Measurements from ENCODE around the gene LYL1.

Gene LYL1

DNA sequence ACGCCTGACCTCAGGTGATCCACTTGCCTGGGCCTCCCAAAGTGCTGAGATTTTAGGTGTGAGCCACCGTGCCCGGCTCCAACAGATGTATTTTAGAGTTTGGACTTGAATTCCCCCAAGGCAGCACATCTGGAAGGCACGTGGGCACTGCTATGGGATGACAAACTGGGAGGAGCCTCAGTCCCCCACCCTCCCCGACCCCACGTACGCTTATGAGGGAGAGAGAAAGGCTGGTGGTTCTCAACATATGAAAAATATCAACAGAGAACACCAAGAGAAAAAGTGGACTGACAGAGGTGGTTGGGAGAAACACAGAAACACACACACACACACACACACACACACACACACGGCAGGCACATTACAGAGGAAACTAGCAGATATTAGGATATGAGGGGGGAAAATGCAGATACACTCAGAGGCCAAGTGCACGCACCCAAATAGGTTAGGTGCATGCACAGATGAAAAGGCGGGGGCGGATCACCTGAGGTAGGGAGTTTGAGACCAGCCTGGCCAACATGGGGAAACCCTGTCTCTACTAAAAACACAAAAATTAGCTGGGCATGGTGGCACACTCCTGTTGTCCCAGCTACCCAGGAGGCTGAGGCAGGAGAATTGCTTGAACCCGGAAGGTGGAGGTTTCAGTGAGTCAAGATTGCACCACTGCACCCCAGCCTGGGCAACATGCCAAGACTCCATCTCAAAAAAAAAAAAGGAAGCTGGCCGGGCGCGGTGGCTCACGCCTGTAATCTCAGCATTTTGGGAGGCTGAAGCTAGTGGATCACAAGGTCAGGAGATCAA is 44.3 kb upstream of the LYL1 start:
- TF ChIP-seq, protein P1, sequence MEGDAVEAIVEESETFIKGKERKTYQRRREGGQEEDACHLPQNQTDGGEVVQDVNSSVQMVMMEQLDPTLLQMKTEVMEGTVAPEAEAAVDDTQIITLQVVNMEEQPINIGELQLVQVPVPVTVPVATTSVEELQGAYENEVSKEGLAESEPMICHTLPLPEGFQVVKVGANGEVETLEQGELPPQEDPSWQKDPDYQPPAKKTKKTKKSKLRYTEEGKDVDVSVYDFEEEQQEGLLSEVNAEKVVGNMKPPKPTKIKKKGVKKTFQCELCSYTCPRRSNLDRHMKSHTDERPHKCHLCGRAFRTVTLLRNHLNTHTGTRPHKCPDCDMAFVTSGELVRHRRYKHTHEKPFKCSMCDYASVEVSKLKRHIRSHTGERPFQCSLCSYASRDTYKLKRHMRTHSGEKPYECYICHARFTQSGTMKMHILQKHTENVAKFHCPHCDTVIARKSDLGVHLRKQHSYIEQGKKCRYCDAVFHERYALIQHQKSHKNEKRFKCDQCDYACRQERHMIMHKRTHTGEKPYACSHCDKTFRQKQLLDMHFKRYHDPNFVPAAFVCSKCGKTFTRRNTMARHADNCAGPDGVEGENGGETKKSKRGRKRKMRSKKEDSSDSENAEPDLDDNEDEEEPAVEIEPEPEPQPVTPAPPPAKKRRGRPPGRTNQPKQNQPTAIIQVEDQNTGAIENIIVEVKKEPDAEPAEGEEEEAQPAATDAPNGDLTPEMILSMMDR (conservative IDR thresholded peaks at IDR 0.05): no peak
- TF ChIP-seq ZFX (IDR thresholded peaks at IDR 0.05): no peak

DNA sequence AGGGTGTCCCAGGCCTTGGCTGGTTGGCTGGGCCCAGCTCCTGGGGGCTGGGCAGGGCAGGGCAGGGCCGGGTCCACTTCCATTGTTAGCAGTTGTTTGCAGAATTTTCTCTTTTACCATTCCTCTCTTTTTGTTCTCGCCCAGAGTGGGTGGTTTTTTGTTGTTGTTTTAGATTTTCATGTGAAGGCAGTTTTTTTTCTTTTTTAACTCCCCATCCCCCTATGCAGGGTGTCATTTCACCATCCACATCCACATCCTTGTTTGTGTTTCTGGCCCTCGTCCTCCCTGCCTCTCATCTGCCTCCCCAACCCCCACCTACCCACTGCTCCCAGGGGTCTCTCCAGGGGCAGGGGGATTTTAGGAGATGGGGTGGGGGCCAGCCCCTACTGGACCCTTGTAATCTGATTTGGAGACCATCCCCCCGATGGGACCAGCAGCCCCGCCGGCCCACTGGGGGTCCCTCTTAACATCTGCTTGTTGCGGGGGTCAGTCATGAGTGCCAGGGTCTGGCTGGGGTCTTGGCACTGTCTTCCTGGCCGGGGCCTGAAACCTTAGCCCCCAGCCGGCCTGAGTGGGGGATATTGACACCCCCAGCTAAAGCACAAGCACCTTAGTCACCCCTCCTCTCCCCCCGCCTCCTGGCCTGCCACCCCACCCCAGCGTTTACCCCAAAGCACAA is 37.1 kb upstream of the LYL1 start:
- no peak for TF ChIP-seq ZFX (IDR thresholded peaks at IDR 0.05)
- TF ChIP-seq, protein P1 (conservative IDR thresholded peaks at IDR 0.05): no peak
- H3K27ac ChIP-seq: no peak overlapping the region

More for the DNA sequence above, 44.3 kb upstream of the LYL1 start:
- H3K27ac ChIP-seq: no peak overlapping the region

DNA sequence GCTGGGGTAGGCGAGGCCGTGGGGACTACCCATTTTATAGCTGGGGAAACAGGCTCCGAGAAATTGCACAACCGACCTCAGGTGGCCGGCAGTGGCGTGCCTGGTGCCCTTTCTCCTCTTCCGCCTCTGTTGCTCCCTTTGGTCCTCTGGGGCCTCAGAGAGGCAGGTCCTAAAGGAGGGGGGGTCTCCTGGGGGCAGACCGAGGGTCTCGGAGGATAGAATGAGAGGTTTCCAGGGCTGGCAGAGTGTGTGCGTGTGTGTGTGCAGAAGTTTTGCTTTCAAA is 36.2 kb upstream of the LYL1 start:
- TF ChIP-seq, protein P1 (conservative IDR thresholded peaks at IDR 0.05): no peak
- no peak for TF ChIP-seq ZFX (IDR thresholded peaks at IDR 0.05)

DNA sequence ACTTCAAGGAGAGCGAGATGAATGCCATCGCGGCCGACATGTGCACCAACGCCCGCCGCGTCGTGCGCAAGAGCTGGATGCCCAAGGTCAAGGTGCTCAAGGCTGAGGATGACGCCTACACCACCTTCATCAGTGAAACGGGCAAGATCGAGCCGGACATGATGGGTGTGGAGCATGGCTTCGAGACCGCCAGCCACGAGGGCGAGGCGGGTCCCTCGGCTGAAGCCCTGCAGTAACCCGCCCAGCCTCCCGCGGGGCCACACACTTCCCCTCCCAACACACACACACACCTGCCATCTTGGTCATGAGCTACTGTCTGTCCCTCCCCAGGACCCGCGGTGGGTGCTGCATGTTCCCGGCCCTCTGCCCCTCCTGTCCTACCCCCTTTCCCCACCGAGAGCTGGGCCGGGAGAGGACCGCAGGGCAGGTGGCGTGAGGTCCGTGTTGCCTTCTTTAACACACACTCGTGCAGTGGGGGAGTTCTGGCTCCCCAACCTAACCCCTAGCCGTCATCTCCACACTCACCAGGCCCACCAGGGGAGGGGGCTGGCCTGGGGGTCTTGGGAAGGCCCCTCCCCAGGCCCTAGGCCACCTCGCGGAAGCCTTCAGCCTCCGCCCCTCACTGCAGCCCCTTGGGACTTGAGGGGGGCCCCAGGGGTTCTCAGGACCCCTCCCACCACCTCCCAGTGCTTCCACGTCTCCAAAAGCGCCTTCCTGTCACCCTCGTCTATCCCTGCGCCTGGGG is 35.7 kb upstream of the LYL1 start:
- H3K27ac ChIP-seq: no peak overlapping the region
- no peak for TF ChIP-seq ZFX (IDR thresholded peaks at IDR 0.05)
- TF ChIP-seq, protein P1 (conservative IDR thresholded peaks at IDR 0.05): no peak

More for the DNA sequence above, 36.2 kb upstream of the LYL1 start:
- no peak overlapping the region for H3K27ac ChIP-seq

DNA sequence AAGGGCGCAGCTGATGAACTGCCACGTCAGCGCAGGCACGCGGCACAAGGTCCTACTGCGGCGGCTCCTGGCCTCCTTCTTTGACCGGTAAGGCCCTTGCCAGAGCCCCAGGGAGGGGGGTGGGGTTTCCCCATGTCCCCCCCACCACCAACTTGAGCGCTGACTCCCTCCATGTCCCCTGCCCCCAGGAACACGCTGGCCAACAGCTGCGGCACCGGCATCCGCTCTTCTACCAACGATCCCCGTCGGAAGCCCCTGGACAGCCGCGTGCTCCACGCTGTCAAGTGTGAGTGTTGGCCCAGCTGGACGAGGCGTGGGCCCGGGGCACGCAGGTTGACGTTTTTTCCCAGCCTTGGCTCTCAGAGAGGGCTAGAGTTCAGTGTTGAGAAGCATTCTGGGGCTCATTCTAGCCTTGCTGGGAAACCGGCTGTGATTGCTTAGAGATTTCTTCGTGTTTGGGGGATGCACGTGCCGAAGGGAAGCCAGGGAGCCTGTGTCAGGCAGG is 34.7 kb upstream of the LYL1 start:
- H3K27ac ChIP-seq: no peak overlapping the region
- no peak for TF ChIP-seq ZFX (IDR thresholded peaks at IDR 0.05)
- TF ChIP-seq, protein P1 (conservative IDR thresholded peaks at IDR 0.05): no peak

DNA sequence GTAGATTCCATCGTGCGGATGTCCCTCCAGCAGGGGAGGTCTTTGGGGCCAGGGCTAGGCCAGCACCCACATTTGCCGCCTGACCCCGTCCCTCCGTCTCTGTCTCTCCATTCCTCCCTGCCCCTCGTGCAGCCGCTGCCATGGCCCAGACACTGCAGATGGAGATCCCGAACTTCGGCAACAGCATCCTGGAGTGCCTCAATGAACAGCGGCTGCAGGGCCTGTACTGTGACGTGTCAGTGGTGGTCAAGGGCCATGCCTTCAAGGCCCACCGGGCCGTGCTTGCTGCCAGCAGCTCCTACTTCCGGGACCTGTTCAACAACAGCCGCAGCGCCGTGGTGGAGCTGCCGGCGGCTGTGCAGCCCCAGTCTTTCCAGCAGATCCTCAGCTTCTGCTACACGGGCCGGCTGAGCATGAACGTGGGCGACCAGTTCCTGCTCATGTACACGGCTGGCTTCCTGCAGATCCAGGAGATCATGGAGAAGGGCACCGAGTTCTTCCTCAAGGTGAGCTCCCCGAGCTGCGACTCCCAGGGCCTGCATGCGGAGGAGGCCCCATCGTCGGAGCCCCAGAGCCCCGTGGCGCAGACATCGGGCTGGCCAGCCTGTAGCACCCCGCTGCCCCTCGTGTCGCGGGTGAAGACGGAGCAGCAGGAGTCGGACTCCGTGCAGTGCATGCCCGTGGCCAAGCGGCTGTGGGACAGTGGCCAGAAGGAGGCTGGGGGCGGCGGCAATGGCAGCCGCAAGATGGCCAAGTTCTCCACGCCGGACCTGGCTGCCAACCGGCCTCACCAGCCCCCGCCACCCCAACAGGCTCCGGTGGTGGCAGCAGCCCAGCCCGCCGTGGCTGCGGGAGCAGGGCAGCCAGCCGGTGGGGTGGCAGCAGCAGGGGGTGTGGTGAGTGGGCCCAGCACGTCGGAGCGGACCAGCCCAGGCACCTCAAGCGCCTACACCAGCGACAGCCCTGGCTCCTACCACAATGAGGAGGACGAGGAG is 32.7 kb upstream of the LYL1 start:
- no peak for TF ChIP-seq ZFX (IDR thresholded peaks at IDR 0.05)
- TF ChIP-seq, protein P1 (conservative IDR thresholded peaks at IDR 0.05): no peak

More for the DNA sequence above, 32.7 kb upstream of the LYL1 start:
- no peak overlapping the region for H3K27ac ChIP-seq

All from C4-2B (cell line).